ENCODE data around the gene SGPP2.

GRCh38 chr2:222591661-222592060, 167.3 kb downstream of the SGPP2 start:
- no peak for TF ChIP-seq CTCF (conservative IDR thresholded peaks at IDR 0.05; ENCODE audit: low read length)
- TF ChIP-seq EZH2phosphoT487 (IDR thresholded peaks at IDR 0.05; ENCODE audit: borderline replicate concordance, low read depth, low read length), result no peak
